Measurements from ENCODE around the gene PAPPA2.

- TF ChIP-seq, protein P1, sequence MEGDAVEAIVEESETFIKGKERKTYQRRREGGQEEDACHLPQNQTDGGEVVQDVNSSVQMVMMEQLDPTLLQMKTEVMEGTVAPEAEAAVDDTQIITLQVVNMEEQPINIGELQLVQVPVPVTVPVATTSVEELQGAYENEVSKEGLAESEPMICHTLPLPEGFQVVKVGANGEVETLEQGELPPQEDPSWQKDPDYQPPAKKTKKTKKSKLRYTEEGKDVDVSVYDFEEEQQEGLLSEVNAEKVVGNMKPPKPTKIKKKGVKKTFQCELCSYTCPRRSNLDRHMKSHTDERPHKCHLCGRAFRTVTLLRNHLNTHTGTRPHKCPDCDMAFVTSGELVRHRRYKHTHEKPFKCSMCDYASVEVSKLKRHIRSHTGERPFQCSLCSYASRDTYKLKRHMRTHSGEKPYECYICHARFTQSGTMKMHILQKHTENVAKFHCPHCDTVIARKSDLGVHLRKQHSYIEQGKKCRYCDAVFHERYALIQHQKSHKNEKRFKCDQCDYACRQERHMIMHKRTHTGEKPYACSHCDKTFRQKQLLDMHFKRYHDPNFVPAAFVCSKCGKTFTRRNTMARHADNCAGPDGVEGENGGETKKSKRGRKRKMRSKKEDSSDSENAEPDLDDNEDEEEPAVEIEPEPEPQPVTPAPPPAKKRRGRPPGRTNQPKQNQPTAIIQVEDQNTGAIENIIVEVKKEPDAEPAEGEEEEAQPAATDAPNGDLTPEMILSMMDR (IDR thresholded peaks at IDR 0.05; ENCODE audit: insufficient read depth, low read length, poor library complexity, severe bottlenecking), result no peak
- no peak for TF ChIP-seq EZH2phosphoT487 (conservative IDR thresholded peaks at IDR 0.05; ENCODE audit: low read length)
Observed at GRCh38 chr1:176434234-176434633, 28.7 kb upstream of the PAPPA2 start.
